HG03095 (cell line): ENCODE measurements around the gene NOTCH2.

Experiments
- ATAC-seq: cut with Tn5 transposase; IDR thresholded peaks from one replicate; pipeline ENCODE4 v1.9.1; 2021; ENCODE audit warnings: moderate library complexity; ENCODE audit not compliant: unreplicated experiment

The NOTCH2 gene

GRCh38 chr1:119882132-119883049 lies 187.1 kb downstream of the NOTCH2 start:
- ATAC-seq: no peak

- no peak for ATAC-seq
Observed at GRCh38 chr1:119879510-119880434, 189.7 kb downstream of the NOTCH2 start.

- ATAC-seq: no peak
Observed at GRCh38 chr1:119878171-119878570, 191.3 kb downstream of the NOTCH2 start.

GRCh38 chr1:119874186-119874585 lies 195.3 kb downstream of the NOTCH2 start:
- ATAC-seq: no peak

GRCh38 chr1:119873135-119874015 lies 196.1 kb downstream of the NOTCH2 start:
- no peak for ATAC-seq

GRCh38 chr1:119871881-119872280 lies 197.6 kb downstream of the NOTCH2 start:
- ATAC-seq: no peak

- ATAC-seq: no peak
Observed at GRCh38 chr1:119870917-119871596, 198.4 kb downstream of the NOTCH2 start.

GRCh38 chr1:119869995-119870394 lies 199.5 kb downstream of the NOTCH2 start:
- ATAC-seq: no peak

- no peak for ATAC-seq
Observed at GRCh38 chr1:119868176-119868575, 201.3 kb downstream of the NOTCH2 start.

GRCh38 chr1:119866451-119866850 lies 203.0 kb downstream of the NOTCH2 start:
- ATAC-seq: no peak

GRCh38 chr1:119865627-119866026 lies 203.8 kb downstream of the NOTCH2 start:
- no peak for ATAC-seq

- ATAC-seq: no peak
Observed at GRCh38 chr1:119862276-119862675, 207.2 kb downstream of the NOTCH2 start.
